Activated naive CD4-positive, alpha-beta T cell treated with anti-CD3 and anti-CD28 coated beads for 36 hours (primary cell): Measurements from ENCODE around the gene KRTAP4-7. TPM values are rescaled to one million over a fixed set of nuclear protein-coding genes. Genes with fewer than 3 reads are reported as not detected.
"Not testable (repeated sequence)": the region's sequence is repeated elsewhere in the genome, so short reads cannot be mapped to it uniquely, and the experiment has no call there.

Experiments used
- CTCF ChIA-PET: fragments of 350-600 bp; sonication (Branson Sonifier 250); formaldehyde crosslinking; loops from one replicate; lab custom pipeline; 2021; ENCODE audit warnings: antibody characterized with exemption; lab: Charles Lee
- DNase-seq: peaks from one replicate; pipeline ENCODE4 v3.0.0-alpha.2; 2020
- H3K27ac Mint-ChIP-seq: one replicate; pipeline ENCODE4 v1.8.0; 2021; ENCODE audit warnings: mild to moderate bottlenecking, mixed read lengths
- H3K27me3 Mint-ChIP-seq: one replicate; pipeline ENCODE4 v1.8.0; 2021; ENCODE audit warnings: low read depth, mixed read lengths
- H3K36me3 Mint-ChIP-seq: one replicate; pipeline ENCODE4 v1.8.0; 2021; ENCODE audit warnings: low read depth, mixed read lengths
- H3K4me1 Mint-ChIP-seq: one replicate; pipeline ENCODE4 v1.8.0; 2021; ENCODE audit warnings: low read depth, mixed read lengths
- H3K4me3 Mint-ChIP-seq: one replicate; pipeline ENCODE4 v1.8.0; 2021; ENCODE audit warnings: mild to moderate bottlenecking, moderate library complexity, mixed read lengths
- H3K9me3 Mint-ChIP-seq: one replicate; pipeline ENCODE4 v1.8.0; 2021; ENCODE audit warnings: mixed read lengths
- intact Hi-C: fragments of 100-400 bp; cut with micrococcal nuclease; formaldehyde crosslinking; loops from one replicate; pipeline ENCODE4 v1.15.1; 2023
- total RNA-seq, 2 experiments: library from RNA; stranded (reverse); gene quantifications; one replicate each; pipeline ENCODE4 v1.2.3, GENCODE V29; 2021

KRTAP4-7 gene
- total RNA-seq, 2 experiments from 2014 or later, result not detected

- CTCF ChIA-PET, result interaction anchor here (0.8 to 1.1 kb wide), 2 partner anchors 218 to 224 kb away, joined by 3 read pairs; no protein-coding TSS in a partner anchor
- DNase-seq, H3K9me3 Mint-ChIP-seq, H3K27me3 Mint-ChIP-seq, intact Hi-C loops, H3K36me3 Mint-ChIP-seq, H3K27ac Mint-ChIP-seq, H3K4me3 Mint-ChIP-seq: not testable (repeated sequence)
- H3K4me1 Mint-ChIP-seq, result peaks cover 16% of the 10 kb centered on the region
These were observed 20.6 kb downstream of the KRTAP4-7 start for GRCh38 chr17:41104386-41105038.

- H3K4me3 Mint-ChIP-seq, CTCF ChIA-PET, intact Hi-C loops, DNase-seq, H3K4me1 Mint-ChIP-seq, H3K27ac Mint-ChIP-seq, H3K27me3 Mint-ChIP-seq, H3K9me3 Mint-ChIP-seq, H3K36me3 Mint-ChIP-seq: not testable (repeated sequence)
These were observed 21.4 kb downstream of the KRTAP4-7 start, which contains the start of gene KRTAP4-9 for GRCh38 chr17:41105347-41105746. Gene KRTAP4-9, plus strand, starts transcription at chr17:41105389. Its CDS starts 0 bp downstream, at chr17:41105389.

- peaks cover 8% of the 10 kb centered on the region for H3K4me1 Mint-ChIP-seq
- no peaks in the 10 kb centered on the region for H3K36me3 Mint-ChIP-seq
- DNase-seq, result no peak
- intact Hi-C loops, result loop anchor here (2.0 kb wide), 1 partner anchor 21 kb away; no protein-coding TSS in a partner anchor
- no peak overlapping the region for H3K4me3 Mint-ChIP-seq
- no peaks in the 10 kb centered on the region for H3K27me3 Mint-ChIP-seq
- no peak overlapping the region for H3K27ac Mint-ChIP-seq
- CTCF ChIA-PET, result no interaction called here
- peaks cover 3% of the 10 kb centered on the region for H3K9me3 Mint-ChIP-seq
These were observed 24.0 kb downstream of the KRTAP4-7 start for GRCh38 chr17:41107941-41108450.

DNA sequence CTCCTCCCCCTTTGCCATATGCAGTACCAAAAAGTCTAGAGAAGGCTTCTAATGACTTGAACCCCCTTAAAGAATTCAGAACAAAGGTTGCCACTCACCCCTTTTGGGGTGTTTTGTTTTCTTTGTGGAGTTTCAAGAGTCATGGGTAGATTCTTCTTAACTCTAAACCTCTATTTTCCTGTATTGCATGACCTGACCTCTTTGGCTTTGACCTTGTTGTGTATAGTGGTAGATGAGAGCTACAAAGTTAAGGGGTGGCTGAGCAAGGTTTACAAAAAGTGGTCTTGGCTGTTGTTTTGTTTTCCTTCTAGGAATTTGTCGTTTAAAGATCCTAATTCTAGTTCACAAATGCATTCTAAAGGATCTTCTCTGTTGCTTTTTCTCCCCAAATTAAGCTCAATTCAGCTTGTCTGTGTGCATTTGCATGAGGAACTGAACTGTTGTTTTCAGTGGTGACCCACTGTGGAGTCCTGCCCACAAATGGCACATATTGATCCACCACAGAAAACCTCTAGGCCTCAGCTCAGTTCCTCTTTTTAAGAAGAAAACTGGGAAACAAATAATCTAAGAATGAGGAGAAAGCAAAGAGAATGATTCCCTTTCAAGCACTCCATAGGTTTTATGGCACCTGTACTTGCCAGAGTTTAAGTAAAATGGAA lies 24.9 kb downstream of the KRTAP4-7 start:
- H3K4me1 Mint-ChIP-seq, H3K27me3 Mint-ChIP-seq, DNase-seq, H3K4me3 Mint-ChIP-seq, H3K27ac Mint-ChIP-seq, H3K9me3 Mint-ChIP-seq, CTCF ChIA-PET, H3K36me3 Mint-ChIP-seq, intact Hi-C loops: not testable (repeated sequence)

DNA sequence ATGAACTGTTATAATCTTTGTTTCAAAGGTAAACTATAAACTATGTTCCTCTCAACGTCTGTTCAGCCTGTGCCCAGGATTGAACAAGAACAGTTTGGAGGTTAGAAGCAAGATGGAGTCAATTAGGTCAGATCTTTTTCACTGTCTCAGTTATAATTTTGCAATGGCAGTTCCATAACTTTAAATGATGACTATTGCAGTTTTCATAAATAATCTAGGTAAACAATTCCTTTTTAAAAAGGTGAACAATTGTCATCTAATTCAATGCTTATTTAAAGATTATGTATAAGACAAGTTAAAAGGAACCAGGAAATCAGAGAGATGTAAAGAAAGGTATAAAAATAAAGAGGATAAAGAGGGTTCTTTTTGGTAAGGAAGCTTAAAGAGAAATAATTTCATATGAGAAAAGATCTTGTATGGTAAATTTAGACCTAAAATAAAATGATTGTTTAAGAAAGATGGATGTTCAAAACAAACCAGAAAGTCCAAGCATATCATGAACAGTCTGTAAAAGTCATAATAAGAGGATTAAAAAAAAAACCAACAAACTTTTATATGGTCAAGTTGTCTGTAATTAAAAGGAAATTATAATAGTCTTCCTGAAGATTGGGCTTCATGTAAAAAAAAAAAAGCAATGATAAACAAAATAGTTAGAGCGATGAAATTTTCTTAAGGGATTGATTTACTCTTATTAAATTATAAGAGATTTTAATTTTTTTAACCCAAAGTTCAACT lies 27.4 kb downstream of the KRTAP4-7 start:
- Mint-ChIP-seq H3K27me3 (no peaks in the 10 kb centered on the region), H3K4me1 (peaks cover 8% of the 10 kb centered on the region), H3K36me3 (no peaks in the 10 kb centered on the region), H3K9me3 (peaks cover 3% of the 10 kb centered on the region), H3K27ac (no peak overlapping the region), H3K4me3 (no peak overlapping the region)
- intact Hi-C loops, result no loop called here
- CTCF ChIA-PET, result interaction anchor here (0.6 kb wide), 2 partner anchors 24 to 211 kb away, joined by 3 read pairs; no protein-coding TSS in a partner anchor
- no peak for DNase-seq

- Mint-ChIP-seq H3K4me3 (no peak overlapping the region), H3K36me3 (no peaks in the 10 kb centered on the region), H3K4me1 (peaks cover 15% of the 10 kb centered on the region), H3K27me3 (no peaks in the 10 kb centered on the region), H3K9me3 (peaks cover 2% of the 10 kb centered on the region), H3K27ac (no peak overlapping the region)
- no peak for DNase-seq
- CTCF ChIA-PET, result no interaction called here
- intact Hi-C loops, result no loop called here
These were observed 32.3 kb downstream of the KRTAP4-7 start for GRCh38 chr17:41116297-41116696.

GRCh38 chr17:41117846-41118386 lies 34.0 kb downstream of the KRTAP4-7 start, which contains the start of gene KRTAP4-11:
Gene KRTAP4-11, minus strand, starts transcription at chr17:41118373. Its CDS starts 58 bp downstream, at chr17:41118315.
- peaks cover 21% of the 10 kb centered on the region for H3K4me1 Mint-ChIP-seq
- H3K36me3 Mint-ChIP-seq, H3K9me3 Mint-ChIP-seq, H3K27me3 Mint-ChIP-seq, DNase-seq, CTCF ChIA-PET, H3K27ac Mint-ChIP-seq, intact Hi-C loops, H3K4me3 Mint-ChIP-seq: not testable (repeated sequence)

DNA sequence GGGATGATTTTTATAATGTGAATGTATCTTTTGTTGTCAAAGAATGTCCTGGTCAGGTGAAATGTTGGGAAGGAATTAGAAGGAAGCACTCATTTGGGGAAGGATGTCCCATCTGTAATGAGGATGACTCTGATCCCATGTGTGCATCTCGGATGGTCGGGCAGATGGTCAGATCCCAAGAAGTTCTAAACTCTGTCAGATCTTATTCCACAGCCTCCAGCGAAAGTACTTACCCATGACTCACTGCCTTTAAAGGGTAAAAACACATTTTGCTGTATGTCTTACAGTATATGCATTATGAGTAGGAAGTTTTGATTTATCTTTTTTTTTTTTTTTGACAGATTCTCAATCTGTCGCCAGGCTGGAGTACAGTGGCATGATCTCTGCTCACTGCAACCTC lies 34.8 kb downstream of the KRTAP4-7 start:
- intact Hi-C loops, result no loop called here
- CTCF ChIA-PET, result no interaction called here
- no peak overlapping the region for H3K4me3 Mint-ChIP-seq
- H3K36me3 Mint-ChIP-seq, result no peaks in the 10 kb centered on the region
- no peak for DNase-seq
- H3K27ac Mint-ChIP-seq, result no peak overlapping the region
- H3K9me3 Mint-ChIP-seq, result peaks cover 6% of the 10 kb centered on the region
- H3K4me1 Mint-ChIP-seq, result peaks cover 28% of the 10 kb centered on the region
- no peaks in the 10 kb centered on the region for H3K27me3 Mint-ChIP-seq

DNA sequence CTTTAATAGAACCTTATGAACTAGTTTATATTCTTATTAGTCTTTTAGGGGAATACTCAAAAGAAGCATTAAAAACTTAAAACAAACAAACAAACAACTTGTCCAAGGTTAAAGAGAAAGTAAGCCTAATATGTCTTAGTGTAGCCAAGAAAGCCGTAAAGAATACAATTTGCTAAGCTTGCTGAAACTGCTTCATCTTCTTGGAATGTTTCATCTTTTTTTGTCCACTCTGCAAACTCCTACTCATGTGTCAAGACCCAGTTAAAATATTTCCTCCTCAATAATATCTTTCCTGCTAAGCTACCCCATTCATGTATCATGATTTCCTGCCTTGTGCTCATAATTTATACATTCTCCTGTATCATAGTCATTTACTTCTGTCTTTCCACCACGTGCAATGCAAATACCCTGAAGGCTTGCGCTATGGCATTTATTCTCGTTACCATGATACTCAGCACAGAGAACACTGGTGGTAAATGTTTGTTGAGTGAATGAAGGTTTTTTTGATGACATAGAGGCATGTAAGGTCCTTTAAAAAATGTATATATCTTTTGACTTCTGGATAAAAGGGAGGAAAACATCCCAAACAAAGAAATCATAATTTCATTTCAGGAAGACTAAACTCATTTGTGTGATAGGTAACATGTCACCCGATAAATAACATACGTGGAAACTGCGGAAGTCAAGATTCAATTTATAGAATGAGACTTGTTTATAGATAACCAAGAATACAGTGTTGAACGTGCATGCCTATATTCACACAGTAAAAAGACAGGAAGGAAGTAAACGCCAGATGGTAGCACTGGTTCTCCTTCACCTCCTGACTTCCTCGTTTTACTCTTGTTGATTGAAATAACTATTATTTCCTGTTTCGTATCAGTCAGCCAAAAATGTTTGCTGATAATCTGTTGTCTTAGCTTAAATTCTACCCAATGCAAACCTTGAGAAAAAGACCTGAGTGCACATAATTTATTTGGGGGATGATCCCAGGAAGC lies 36.0 kb downstream of the KRTAP4-7 start:
- H3K36me3 Mint-ChIP-seq, H3K27me3 Mint-ChIP-seq, CTCF ChIA-PET, H3K9me3 Mint-ChIP-seq, H3K4me3 Mint-ChIP-seq: not testable (repeated sequence)
- Mint-ChIP-seq H3K4me1 (peaks cover 40% of the 10 kb centered on the region), H3K27ac (peak overlapping the region; percentile 50)
- intact Hi-C loops, result loop anchor here (10.0 kb wide), 1 partner anchor 375 kb away; no protein-coding TSS in a partner anchor
- peak; percentile 15 for DNase-seq

GRCh38 chr17:41121742-41122141 lies 37.8 kb downstream of the KRTAP4-7 start:
- Mint-ChIP-seq H3K27ac (no peak overlapping the region), H3K36me3 (no peaks in the 10 kb centered on the region), H3K9me3 (peaks cover 6% of the 10 kb centered on the region), H3K4me1 (peaks cover 52% of the 10 kb centered on the region), H3K27me3 (no peaks in the 10 kb centered on the region), H3K4me3 (no peak overlapping the region)
- intact Hi-C loops, result loop anchor here (10.0 kb wide), 1 partner anchor 373 kb away; no protein-coding TSS in a partner anchor
- DNase-seq, result no peak
- CTCF ChIA-PET, result interaction anchor here (1.0 kb wide), 1 partner anchor 9 kb away, joined by 3 read pairs; no protein-coding TSS in a partner anchor
